OCI-LY7 (cell line): ENCODE data around the gene GCLC. TPM values are rescaled to one million over a fixed set of nuclear protein-coding genes. Genes with fewer than 3 reads are reported as not detected.

Experiments used
- BruUV-seq: library from RNA; stranded (reverse); fragments of 400-500 nt; replicated peaks from 2 replicates; lab custom pipeline; 2021; lab: Mats Ljungman, UMichigan
- CTCF ChIA-PET: fragments of 300-600 bp; sonication (Branson Sonifier 250); formaldehyde crosslinking; loops from one replicate; lab custom pipeline; 2022; ENCODE audit warnings: antibody characterized with exemption; ENCODE audit not compliant: unreplicated experiment; lab: Charles Lee
- POLR2A ChIA-PET: fragments of 300-600 bp; sonication (Branson Sonifier 250); formaldehyde crosslinking; loops from one replicate; lab custom pipeline; 2022; ENCODE audit warnings: antibody characterized with exemption; lab: Charles Lee
- DNase-seq: peaks from one replicate; pipeline ENCODE4 v3.0.0-alpha.2; 2015; ENCODE audit warnings: low spot score
- H2AFZ ChIP-seq: fragments of 200-600 bp; sonication (generic), shearing (Covaris generic); 2 replicates; pipeline ENCODE4 v1.6.1; 2014; ENCODE audit warnings: mild to moderate bottlenecking, antibody characterized with exemption, low read length, moderate library complexity
- H3K27ac ChIP-seq: fragments of 200-600 bp; sonication (generic); 2 replicates; pipeline ENCODE4 v1.5.1; 2014; ENCODE audit warnings: mixed run types, low read depth, mild to moderate bottlenecking, moderate library complexity, low read length, inconsistent platforms; ENCODE audit not compliant: poor library complexity, severe bottlenecking
- H3K36me3 ChIP-seq: fragments of 200-600 bp; sonication (generic); 2 replicates; pipeline ENCODE4 v1.6.1; 2014; ENCODE audit warnings: mild to moderate bottlenecking, antibody characterized with exemption, low read length, moderate library complexity, mixed read lengths; ENCODE audit not compliant: insufficient read depth
- H3K4me1 ChIP-seq: fragments of 200-600 bp; sonication (generic); 2 replicates; pipeline ENCODE4 v1.5.1; 2014; ENCODE audit warnings: mild to moderate bottlenecking, low read length; ENCODE audit not compliant: insufficient read depth, poor library complexity, severe bottlenecking
- H3K4me2 ChIP-seq: fragments of 200-600 bp; sonication (generic); 2 replicates; pipeline ENCODE4 v1.6.1; 2014; ENCODE audit warnings: mild to moderate bottlenecking, low read length
- H3K4me3 ChIP-seq: fragments of 200-600 bp; sonication (generic); 2 replicates; pipeline ENCODE4 v1.5.1; 2014; ENCODE audit warnings: mild to moderate bottlenecking, low read depth, low read length; ENCODE audit not compliant: poor library complexity, severe bottlenecking
- H3K79me2 ChIP-seq: fragments of 200-600 bp; sonication (generic); 2 replicates; pipeline ENCODE4 v1.6.1; 2016; ENCODE audit warnings: low read depth, mild to moderate bottlenecking, low read length, moderate library complexity, mixed read lengths; ENCODE audit not compliant: insufficient read depth
- H3K9me2 ChIP-seq: fragments of 200-600 bp; sonication (generic); 2 replicates; pipeline ENCODE4 v1.6.1; 2016; ENCODE audit warnings: mild to moderate bottlenecking, low read length, mixed read lengths; ENCODE audit not compliant: insufficient read depth
- H3K9me3 ChIP-seq: fragments of 200-600 bp; sonication (generic); 2 replicates; pipeline ENCODE4 v1.6.1; 2014; ENCODE audit warnings: mild to moderate bottlenecking, mixed run types, low read length, mixed read lengths
- H4K20me1 ChIP-seq: fragments of 200-600 bp; sonication (generic); 2 replicates; pipeline ENCODE4 v1.6.1; 2014; ENCODE audit warnings: mild to moderate bottlenecking, antibody characterized with exemption, low read length, moderate library complexity, mixed read lengths; ENCODE audit not compliant: insufficient read depth
- CTCF ChIP-seq: fragments of 200-600 bp; sonication (generic); conservative IDR thresholded peaks from 2 replicates; pipeline ENCODE4 v1.5.1; 2014; ENCODE audit warnings: mild to moderate bottlenecking, antibody characterized with exemption, low read length, moderate library complexity, mixed read lengths
- EZH2phosphoT487 ChIP-seq: fragments of 200-600 bp; sonication (generic); IDR thresholded peaks from 2 replicates; pipeline ENCODE4 v1.6.1; 2018; ENCODE audit warnings: low read depth, borderline replicate concordance, mild to moderate bottlenecking, mixed run types, antibody characterized with exemption, low read length, moderate library complexity, mixed read lengths
- intact Hi-C: fragments of 100-400 bp; cut with micrococcal nuclease; formaldehyde crosslinking; loops from one replicate; pipeline ENCODE4 v1.10.0; 2022; ENCODE audit not compliant: unreplicated experiment
- total RNA-seq, 2 experiments: library from RNA; depleted of rRNA in 1 of 2; stranded (reverse); fragments of >200 nt in 1 of 2; shearing (Covaris generic) in 1 of 2; gene quantifications; 2 replicates each; pipeline ENCODE4 v1.2.3, GENCODE V29; 2014 to 2022

GCLC gene
- total RNA-seq, 2 experiments from 2014 or later, result 14.3 to 30.4 TPM

- no peaks in the 10 kb centered on the region for H3K9me3 ChIP-seq
- POLR2A ChIA-PET, result interaction anchor here (0.7 kb wide), 1 partner anchor 1451 kb away, joined by 3 read pairs; no protein-coding TSS in a partner anchor
- H3K4me2 ChIP-seq, result no peak overlapping the region
- BruUV-seq, result no TSS peak
- TF ChIP-seq EZH2phosphoT487, result no peak
- TF ChIP-seq CTCF, result no peak
- H3K79me2 ChIP-seq, result no peaks in the 10 kb centered on the region
- peaks cover 53% of the 10 kb centered on the region; the same call in 1 of the 2 replicates for H3K36me3 ChIP-seq
- H3K27ac ChIP-seq, result no peak overlapping the region
- no peak for DNase-seq
- no peaks in the 10 kb centered on the region for H3K9me2 ChIP-seq
- CTCF ChIA-PET, result no interaction called here
- no peak overlapping the region for H2AFZ ChIP-seq
- no peak overlapping the region for H3K4me3 ChIP-seq
- H4K20me1 ChIP-seq, result no peaks in the 10 kb centered on the region
- no peaks in the 10 kb centered on the region for H3K4me1 ChIP-seq
- intact Hi-C loops, result no loop called here
Measured at GRCh38 chr6:53501432-53501831, 43.5 kb downstream of the GCLC start.

GRCh38 chr6:53500095-53500494 is 44.8 kb downstream of the GCLC start:
- Histone ChIP-seq H3K4me3 (no peak overlapping the region), H2AFZ (no peak overlapping the region), H3K4me2 (no peak overlapping the region), H3K9me2 (no peaks in the 10 kb centered on the region), H3K36me3 (peaks cover 47% of the 10 kb centered on the region; the same call in 1 of the 2 replicates), H4K20me1 (no peaks in the 10 kb centered on the region), H3K4me1 (no peaks in the 10 kb centered on the region), H3K9me3 (no peaks in the 10 kb centered on the region), H3K27ac (no peak overlapping the region), H3K79me2 (no peaks in the 10 kb centered on the region)
- ChIA-PET POLR2A (no interaction called here), CTCF (no interaction called here)
- no TSS peak for BruUV-seq
- no peak for DNase-seq
- intact Hi-C loops, result no loop called here
- TF ChIP-seq EZH2phosphoT487, result no peak

- H3K4me1 ChIP-seq, result no peaks in the 10 kb centered on the region
- peaks cover 37% of the 10 kb centered on the region; the same call in 1 of the 2 replicates for H3K36me3 ChIP-seq
- no peaks in the 10 kb centered on the region for H4K20me1 ChIP-seq
- intact Hi-C loops, result no loop called here
- BruUV-seq, result no TSS peak
- CTCF ChIA-PET, result no interaction called here
- H2AFZ ChIP-seq, result no peak overlapping the region
- no peaks in the 10 kb centered on the region for H3K9me3 ChIP-seq
- no peaks in the 10 kb centered on the region for H3K79me2 ChIP-seq
- POLR2A ChIA-PET, result interaction anchor here (1.2 kb wide), 1 partner anchor 20 kb away, joined by 5 read pairs; no protein-coding TSS in a partner anchor
- H3K4me3 ChIP-seq, result no peak overlapping the region
- DNase-seq, result no peak
- TF ChIP-seq CTCF (no peak), EZH2phosphoT487 (no peak)
- H3K9me2 ChIP-seq, result no peaks in the 10 kb centered on the region
- no peak overlapping the region for H3K27ac ChIP-seq
- no peak overlapping the region for H3K4me2 ChIP-seq
Measured at GRCh38 chr6:53499094-53499493, 45.8 kb downstream of the GCLC start.
